HepG2 (cell line): ENCODE results near the gene BMPR1B. TPM values are rescaled to one million over a fixed set of nuclear protein-coding genes. Genes with fewer than 3 reads are reported as not detected.

ENCODE experiments used
- ATAC-seq: fragments of 200-7000 bp; cut with Tn5 transposase; 3 replicates; pipeline ENCODE4 v1.9.1; 2020; ENCODE audit warnings: mild to moderate bottlenecking, moderate library complexity
- BruUV-seq: library from RNA; stranded (reverse); fragments of 400-500 nt; replicated peaks from 2 replicates; lab custom pipeline; 2021; lab: Mats Ljungman, UMichigan
- CTCF ChIA-PET: fragments of 300-600 bp; formaldehyde crosslinking; extraction: SDS; loops from one replicate; lab custom pipeline; 2021; ENCODE audit warnings: low total read pairs, inconsistent platforms, low intra/inter-chr PET ratio; lab: Yijun Ruan, JAX
- POLR2A ChIA-PET: fragments of 350-600 bp; sonication (Branson Sonifier 250); formaldehyde crosslinking; loops from one replicate; lab custom pipeline; 2020; ENCODE audit warnings: antibody characterized with exemption, inconsistent platforms; lab: Yijun Ruan, JAX
- DNase-seq: peaks from one replicate; pipeline ENCODE4 v3.0.0-alpha.2; 2015; ENCODE audit warnings: low spot score
- FAIRE-seq: peaks from 3 replicates; lab custom pipeline; 2011; peaks lifted over from hg19 to GRCh38; lab: Jason Lieb, UNC
- H2AFZ ChIP-seq: one replicate; pipeline ENCODE4 v1.6.1; 2011; ENCODE audit warnings: low read length, inconsistent platforms
- H3K27ac ChIP-seq: fragments of 300-600 bp; 3 replicates; pipeline ENCODE4 v1.8.0; 2011; ENCODE audit warnings: mixed run types, mild to moderate bottlenecking, mixed read lengths, low read length, inconsistent platforms; ENCODE audit not compliant: insufficient read depth; ENCODE audit errors: extremely low read length
- H3K27me3 ChIP-seq, 2 experiments: fragments of 200-600 bp in 1 of 2; 2 replicates in 1 of 2; 3 replicates in 1 of 2; pipeline versions ENCODE4 v1.6.0 to v1.8.0; 2011; ENCODE audit warnings: low read length in 2 of 2, mild to moderate bottlenecking in 2 of 2, moderate library complexity in 2 of 2, inconsistent platforms in 1 of 2; ENCODE audit not compliant: insufficient read depth in 2 of 2, control insufficient read depth in 1 of 2
- H3K36me3 ChIP-seq, 2 experiments: fragments of 200-600 bp in 1 of 2; replicated peaks in 1 of 2; 2 replicates in 1 of 2; 3 replicates in 1 of 2; pipeline versions ENCODE4 v1.5.1 to v1.8.0; 2011; ENCODE audit warnings: low read length in 2 of 2, inconsistent platforms in 1 of 2; ENCODE audit not compliant: insufficient read depth in 2 of 2, control insufficient read depth in 1 of 2
- H3K4me1 ChIP-seq: 2 replicates; pipeline ENCODE4 v1.5.1; 2012; ENCODE audit warnings: low read length, inconsistent platforms; ENCODE audit not compliant: insufficient read depth
- H3K4me2 ChIP-seq: 2 replicates; pipeline ENCODE4 v1.6.0; 2011; ENCODE audit warnings: low read depth, low read length, inconsistent platforms
- H3K4me3 ChIP-seq, 3 experiments: fragments of 200-600 bp in 1 of 3; sonication (generic), shearing (Covaris generic) in 1 of 3; replicated peaks in 1 of 3; 2 replicates each; pipeline ENCODE4 v1.5.1; 2011 to 2016; ENCODE audit warnings: low read length in 3 of 3, inconsistent platforms in 2 of 3, low read depth in 2 of 3, mild to moderate bottlenecking in 2 of 3, control low read depth in 1 of 3, mixed read lengths in 1 of 3; ENCODE audit not compliant: insufficient read depth in 1 of 3
- H3K79me2 ChIP-seq: one replicate; pipeline ENCODE4 v1.6.1; 2011; ENCODE audit warnings: low read length, inconsistent platforms; ENCODE audit not compliant: insufficient read depth
- H3K9ac ChIP-seq: 2 replicates; pipeline ENCODE4 v1.6.0; 2011; ENCODE audit warnings: mild to moderate bottlenecking, low read depth, low read length, inconsistent platforms; ENCODE audit not compliant: insufficient read depth
- H3K9me3 ChIP-seq: 2 replicates; pipeline ENCODE4 v1.5.1; 2012; ENCODE audit warnings: mild to moderate bottlenecking, low read length
- H4K20me1 ChIP-seq: 2 replicates; pipeline ENCODE4 v1.6.0; 2011; ENCODE audit warnings: inconsistent platforms, mild to moderate bottlenecking, low read length, moderate library complexity; ENCODE audit not compliant: insufficient read depth
- ATF2 ChIP-seq: sonication (generic); formaldehyde crosslinking; IDR thresholded peaks from 2 replicates; pipeline ENCODE4 v1.4.0; 2020; ENCODE audit warnings: missing genetic modification reagents
- DDIT3 ChIP-seq: sonication (generic); formaldehyde crosslinking; IDR thresholded peaks from 2 replicates; pipeline ENCODE4 v1.4.0; 2020; ENCODE audit warnings: mild to moderate bottlenecking, missing genetic modification reagents
- MAF1 ChIP-seq: sonication (generic); formaldehyde crosslinking; IDR thresholded peaks from 2 replicates; pipeline ENCODE4 v1.5.0; 2020; ENCODE audit warnings: missing genetic modification reagents, borderline replicate concordance
- MAFK ChIP-seq, 2 experiments: IDR thresholded peaks in 1 of 2; conservative IDR thresholded peaks in 1 of 2; 2 replicates each; pipeline ENCODE4 v1.6.1; 2011; ENCODE audit warnings: improper control_type of control experiment in 2 of 2, low read length in 2 of 2
- MXD4 ChIP-seq: IDR thresholded peaks from 2 replicates; pipeline ENCODE4 v1.6.1; 2016; ENCODE audit warnings: mild to moderate bottlenecking, missing biosample characterization, missing genetic modification reagents
- PHF8 ChIP-seq: sonication (generic); formaldehyde crosslinking; IDR thresholded peaks from 2 replicates; pipeline ENCODE4 v1.5.0; 2020; ENCODE audit warnings: missing genetic modification reagents
- POGK ChIP-seq: sonication (generic); formaldehyde crosslinking; conservative IDR thresholded peaks from 2 replicates; pipeline ENCODE4 v1.8.0; 2022; ENCODE audit warnings: mild to moderate bottlenecking, moderate library complexity, missing genetic modification reagents
- SRSF4 ChIP-seq: fragments of 200-400 bp; formaldehyde crosslinking; IDR thresholded peaks from one replicate; pipeline ENCODE4 v1.6.1; 2018; ENCODE audit warnings: mild to moderate bottlenecking, low read depth, low read length, moderate library complexity; ENCODE audit not compliant: poor library complexity, severe bottlenecking
- ZC3H13 ChIP-seq: sonication (generic); formaldehyde crosslinking; IDR thresholded peaks from 2 replicates; pipeline ENCODE4 v1.8.1; 2023; ENCODE audit warnings: mild to moderate bottlenecking, missing genetic modification reagents, moderate library complexity
- ZNF142 ChIP-seq: sonication (generic); formaldehyde crosslinking; IDR thresholded peaks from 2 replicates; pipeline ENCODE4 v1.4.0; 2020; ENCODE audit warnings: missing genetic modification reagents
- ZNF710 ChIP-seq: sonication (generic); formaldehyde crosslinking; IDR thresholded peaks from 2 replicates; pipeline ENCODE4 v1.5.0; 2020; ENCODE audit warnings: mild to moderate bottlenecking, missing genetic modification reagents, borderline replicate concordance
- WGBS: methylation state at CpG from one replicate; pipeline ENCODE4 v1.1.6; 2017; ENCODE audit warnings: low lambda C conversion rate; 5-methylcytosine and 5-hydroxymethylcytosine counted together
- in situ Hi-C: cut with HindIII; loops from 2 replicates; pipeline ENCODE4 v1.10.0; 2017; ENCODE audit warnings: low pct_unique_long_range_greater_than_20kb; ENCODE audit not compliant: extremely low pct_ligation_motif_present
- intact Hi-C: fragments of 100-400 bp; cut with micrococcal nuclease; formaldehyde crosslinking; loops from one replicate; pipeline ENCODE4 v1.10.0; 2022; ENCODE audit not compliant: unreplicated experiment
- polyA plus RNA-seq, 8 experiments: library from polyadenylated mRNA; depleted of rRNA in 3 of 8; stranded (reverse) in 7 of 8; unstranded in 1 of 8; fragments of >200 nt; fragmentation: Illumina TruSeq in 4 of 8; extraction: Trizol in 4 of 8; gene quantifications; 2 replicates each; pipeline versions ENCODE4 v1.2.1 to v1.2.3, GENCODE V29; 2011 to 2016; ENCODE audit warnings: low read depth in 4 of 8, missing spikeins in 1 of 8, mixed read lengths in 1 of 8; ENCODE audit not compliant: insufficient read depth in 1 of 8
- total RNA-seq, 5 experiments: library from RNA; depleted of rRNA; stranded (reverse); fragments of >200 nt; fragmentation: Illumina TruSeq; extraction: Trizol; gene quantifications; 2 replicates each; pipeline ENCODE4 v1.2.3, GENCODE V29; 2016; ENCODE audit warnings: low read depth in 1 of 5

Gene BMPR1B
- total and polyA plus RNA-seq, 2 of the 13 experiments (the other 11 are each of a cell fraction or from before 2014, with no cell fraction given) = 0.07 TPM; not detected in 1

- POLR2A ChIA-PET = no interaction called here
- no peaks in the 10 kb centered on the region for H4K20me1 ChIP-seq
- DNase-seq = no peak
- H3K4me1 ChIP-seq = no peaks in the 10 kb centered on the region
- H3K4me2 ChIP-seq = no peak overlapping the region
- in situ Hi-C loops = no loop called here
- no peak overlapping the region for H2AFZ ChIP-seq
- BruUV-seq = no TSS peak
- no peak for FAIRE-seq
- H3K27me3 ChIP-seq = no peaks in the 10 kb centered on the region
- intact Hi-C loops = no loop called here
- no peaks in the 10 kb centered on the region for H3K9me3 ChIP-seq
- no peak for TF ChIP-seq PHF8 (CRISPR knock-in tag)
- no peak for TF ChIP-seq POGK
- no peak for TF ChIP-seq ATF2 (CRISPR knock-in tag)
- TF ChIP-seq DDIT3 (CRISPR knock-in tag) = no peak
- no peak for TF ChIP-seq ZNF142 (CRISPR knock-in tag)
- TF ChIP-seq ZNF710 (CRISPR knock-in tag) = no peak
- no peak for TF ChIP-seq MAFK (conservative IDR thresholded peaks at IDR 0.05 in 1 of 2, IDR thresholded peaks at IDR 0.05 in 1 of 2; ENCODE audit: low read length in 2 of 2)
- TF ChIP-seq MAF1 (CRISPR knock-in tag) = no peak
- TF ChIP-seq MXD4 (CRISPR knock-in tag) = no peak
- TF ChIP-seq SRSF4 = no peak
- no peak for TF ChIP-seq ZC3H13
- H3K4me3 ChIP-seq = no peak overlapping the region
- no peaks in the 10 kb centered on the region for H3K79me2 ChIP-seq
- CTCF ChIA-PET = no interaction called here
- H3K36me3 ChIP-seq = no peaks in the 10 kb centered on the region
- no peak for ATAC-seq
- H3K9ac ChIP-seq = no peak overlapping the region
- no peak overlapping the region for H3K27ac ChIP-seq
- 50% methylated on average over 10 of the region's 10 CpGs for WGBS
Observed at GRCh38 chr4:95180531-95181242, 422.9 kb downstream of the BMPR1B start.
